Measurements from ENCODE around the gene TBC1D25. TPM values are rescaled to one million over a fixed set of nuclear protein-coding genes. Genes with fewer than 3 reads are reported as not detected.

TBC1D25 gene
- total RNA-seq, 1 experiment from 2014 or later, result 7.5 TPM

DNA sequence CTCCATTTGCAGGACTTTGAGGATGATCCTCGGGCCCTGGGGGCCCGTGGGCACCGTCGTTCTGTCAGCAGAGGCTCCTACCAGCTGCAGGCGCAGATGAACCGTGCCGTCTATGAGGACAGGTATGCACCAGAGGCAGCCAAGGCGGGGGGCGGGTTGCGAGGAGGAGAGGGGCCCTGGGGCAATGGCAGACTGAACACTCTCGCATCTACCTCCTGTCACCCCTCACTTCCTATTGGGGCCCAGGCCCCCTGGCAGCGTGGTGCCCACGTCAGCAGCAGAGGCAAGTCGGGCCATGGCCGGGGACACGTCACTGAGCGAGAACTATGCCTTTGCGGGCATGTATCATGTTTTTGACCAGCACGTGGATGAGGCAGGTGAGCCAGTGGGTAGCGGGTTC is 59.8 kb downstream of the TBC1D25 start:
- Mint-ChIP-seq H3K27me3 (ENCODE audit: low read depth) (no peaks in the 10 kb centered on the region), H3K27ac (no peak overlapping the region), H3K9me3 (no peaks in the 10 kb centered on the region), H3K4me3 (no peak overlapping the region), H3K36me3 (no peaks in the 10 kb centered on the region; the same call in 1 of the 2 replicates), H3K4me1 (peaks cover 5% of the 10 kb centered on the region)
- ATAC-seq (no peak), DNase-seq (ENCODE audit: low spot score) (no peak)
- ChIA-PET CTCF (no interaction called here), POLR2A (no interaction called here)
- TF ChIP-seq USF1 (CRISPR knock-in tag; IDR thresholded peaks at IDR 0.05) (no peak), ZNF512 (CRISPR knock-in tag; IDR thresholded peaks at IDR 0.05; ENCODE audit: borderline replicate concordance) (no peak), CDX4 (CRISPR knock-in tag; IDR thresholded peaks at IDR 0.05; ENCODE audit: borderline replicate concordance) (no peak), GTF2I (CRISPR knock-in tag; conservative IDR thresholded peaks at IDR 0.05) (no peak)
- TF ChIP-seq, protein P1, sequence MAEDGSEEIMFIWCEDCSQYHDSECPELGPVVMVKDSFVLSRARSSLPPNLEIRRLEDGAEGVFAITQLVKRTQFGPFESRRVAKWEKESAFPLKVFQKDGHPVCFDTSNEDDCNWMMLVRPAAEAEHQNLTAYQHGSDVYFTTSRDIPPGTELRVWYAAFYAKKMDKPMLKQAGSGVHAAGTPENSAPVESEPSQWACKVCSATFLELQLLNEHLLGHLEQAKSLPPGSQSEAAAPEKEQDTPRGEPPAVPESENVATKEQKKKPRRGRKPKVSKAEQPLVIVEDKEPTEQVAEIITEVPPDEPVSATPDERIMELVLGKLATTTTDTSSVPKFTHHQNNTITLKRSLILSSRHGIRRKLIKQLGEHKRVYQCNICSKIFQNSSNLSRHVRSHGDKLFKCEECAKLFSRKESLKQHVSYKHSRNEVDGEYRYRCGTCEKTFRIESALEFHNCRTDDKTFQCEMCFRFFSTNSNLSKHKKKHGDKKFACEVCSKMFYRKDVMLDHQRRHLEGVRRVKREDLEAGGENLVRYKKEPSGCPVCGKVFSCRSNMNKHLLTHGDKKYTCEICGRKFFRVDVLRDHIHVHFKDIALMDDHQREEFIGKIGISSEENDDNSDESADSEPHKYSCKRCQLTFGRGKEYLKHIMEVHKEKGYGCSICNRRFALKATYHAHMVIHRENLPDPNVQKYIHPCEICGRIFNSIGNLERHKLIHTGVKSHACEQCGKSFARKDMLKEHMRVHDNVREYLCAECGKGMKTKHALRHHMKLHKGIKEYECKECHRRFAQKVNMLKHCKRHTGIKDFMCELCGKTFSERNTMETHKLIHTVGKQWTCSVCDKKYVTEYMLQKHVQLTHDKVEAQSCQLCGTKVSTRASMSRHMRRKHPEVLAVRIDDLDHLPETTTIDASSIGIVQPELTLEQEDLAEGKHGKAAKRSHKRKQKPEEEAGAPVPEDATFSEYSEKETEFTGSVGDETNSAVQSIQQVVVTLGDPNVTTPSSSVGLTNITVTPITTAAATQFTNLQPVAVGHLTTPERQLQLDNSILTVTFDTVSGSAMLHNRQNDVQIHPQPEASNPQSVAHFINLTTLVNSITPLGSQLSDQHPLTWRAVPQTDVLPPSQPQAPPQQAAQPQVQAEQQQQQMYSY (CRISPR knock-in tag; IDR thresholded peaks at IDR 0.05), result no peak

GRCh38 chrX:48600226-48600625 is 60.7 kb downstream of the TBC1D25 start:
- POLR2A ChIA-PET, result no interaction called here
- H3K27me3 Mint-ChIP-seq (ENCODE audit: low read depth), result no peaks in the 10 kb centered on the region
- CTCF ChIA-PET, result no interaction called here
- peaks cover 5% of the 10 kb centered on the region for H3K4me1 Mint-ChIP-seq
- TF ChIP-seq TP53 (CRISPR knock-in tag; IDR thresholded peaks at IDR 0.05) (no peak), EMX1 (CRISPR knock-in tag; IDR thresholded peaks at IDR 0.05) (no peak), SOX15 (CRISPR knock-in tag; IDR thresholded peaks at IDR 0.05) (no peak), TEAD1 (CRISPR knock-in tag; IDR thresholded peaks at IDR 0.05) (no peak), IRF1 (CRISPR knock-in tag; IDR thresholded peaks at IDR 0.05) (no peak)
- TF ChIP-seq, protein P2, sequence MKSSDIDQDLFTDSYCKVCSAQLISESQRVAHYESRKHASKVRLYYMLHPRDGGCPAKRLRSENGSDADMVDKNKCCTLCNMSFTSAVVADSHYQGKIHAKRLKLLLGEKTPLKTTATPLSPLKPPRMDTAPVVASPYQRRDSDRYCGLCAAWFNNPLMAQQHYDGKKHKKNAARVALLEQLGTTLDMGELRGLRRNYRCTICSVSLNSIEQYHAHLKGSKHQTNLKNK (CRISPR knock-in tag; IDR thresholded peaks at IDR 0.05), result no peak
- DNase-seq (ENCODE audit: low spot score) (no peak), ATAC-seq (no peak)
- H3K36me3 Mint-ChIP-seq, result peaks cover 2% of the 10 kb centered on the region; the same call in 1 of the 2 replicates
- no peak overlapping the region for H3K27ac Mint-ChIP-seq
- no peaks in the 10 kb centered on the region for H3K9me3 Mint-ChIP-seq
- H3K4me3 Mint-ChIP-seq, result no peak overlapping the region

DNA sequence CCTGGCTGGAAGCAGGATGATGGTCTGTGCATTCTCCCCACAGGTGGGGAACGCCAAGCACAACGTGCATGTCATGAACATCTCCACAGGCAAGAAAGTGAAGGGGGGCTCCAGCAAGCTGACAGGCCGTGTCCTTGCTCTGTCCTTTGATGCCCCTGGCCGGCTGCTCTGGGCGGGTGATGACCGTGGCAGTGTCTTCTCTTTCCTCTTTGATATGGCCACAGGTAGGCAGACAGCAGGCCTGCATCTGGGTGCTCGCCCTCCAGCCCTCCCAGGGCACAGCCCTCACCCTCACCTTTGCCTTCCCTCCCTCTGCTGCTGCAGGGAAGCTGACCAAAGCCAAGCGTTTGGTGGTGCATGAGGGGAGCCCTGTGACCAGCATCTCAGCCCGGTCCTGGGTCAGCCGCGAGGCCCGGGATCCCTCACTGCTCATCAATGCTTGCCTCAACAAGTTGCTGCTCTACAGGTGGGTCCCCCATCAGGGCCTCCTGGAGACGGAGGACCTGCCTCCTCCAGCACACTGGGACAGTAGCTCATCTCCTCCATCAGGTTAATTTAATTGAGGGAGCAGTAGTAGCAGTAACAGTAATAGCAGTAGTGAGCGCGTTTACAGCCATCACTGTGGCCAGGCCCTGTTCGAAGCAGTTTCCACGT is 62.4 kb downstream of the TBC1D25 start:
- H3K4me3 Mint-ChIP-seq, result no peak overlapping the region
- peaks cover 2% of the 10 kb centered on the region; the same call in 1 of the 2 replicates for H3K36me3 Mint-ChIP-seq
- ChIA-PET POLR2A (interaction anchor here (0.5 kb wide), 1 partner anchor 44 kb away, joined by 3 read pairs; no protein-coding TSS in a partner anchor), CTCF (no interaction called here)
- no peaks in the 10 kb centered on the region for H3K9me3 Mint-ChIP-seq
- no peak overlapping the region for H3K27ac Mint-ChIP-seq
- ATAC-seq (no peak), DNase-seq (ENCODE audit: low spot score) (no peak)
- no peaks in the 10 kb centered on the region for H3K27me3 Mint-ChIP-seq (ENCODE audit: low read depth)
- H3K4me1 Mint-ChIP-seq, result peaks cover 13% of the 10 kb centered on the region
- TF ChIP-seq OVOL2 (CRISPR knock-in tag; IDR thresholded peaks at IDR 0.05; ENCODE audit: borderline replicate concordance) (no peak), GTF2I (CRISPR knock-in tag; conservative IDR thresholded peaks at IDR 0.05) (no peak), SMAD3 (CRISPR knock-in tag; IDR thresholded peaks at IDR 0.05; ENCODE audit: borderline replicate concordance) (no peak), JAZF1 (CRISPR knock-in tag; IDR thresholded peaks at IDR 0.05) (no peak), CDX4 (CRISPR knock-in tag; IDR thresholded peaks at IDR 0.05; ENCODE audit: borderline replicate concordance) (no peak), ZNF317 (CRISPR knock-in tag; IDR thresholded peaks at IDR 0.05; ENCODE audit: borderline replicate concordance, low read depth) (no peak)
- TF ChIP-seq, protein P3, sequence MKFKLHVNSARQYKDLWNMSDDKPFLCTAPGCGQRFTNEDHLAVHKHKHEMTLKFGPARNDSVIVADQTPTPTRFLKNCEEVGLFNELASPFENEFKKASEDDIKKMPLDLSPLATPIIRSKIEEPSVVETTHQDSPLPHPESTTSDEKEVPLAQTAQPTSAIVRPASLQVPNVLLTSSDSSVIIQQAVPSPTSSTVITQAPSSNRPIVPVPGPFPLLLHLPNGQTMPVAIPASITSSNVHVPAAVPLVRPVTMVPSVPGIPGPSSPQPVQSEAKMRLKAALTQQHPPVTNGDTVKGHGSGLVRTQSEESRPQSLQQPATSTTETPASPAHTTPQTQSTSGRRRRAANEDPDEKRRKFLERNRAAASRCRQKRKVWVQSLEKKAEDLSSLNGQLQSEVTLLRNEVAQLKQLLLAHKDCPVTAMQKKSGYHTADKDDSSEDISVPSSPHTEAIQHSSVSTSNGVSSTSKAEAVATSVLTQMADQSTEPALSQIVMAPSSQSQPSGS (CRISPR knock-in tag; IDR thresholded peaks at IDR 0.05; ENCODE audit: borderline replicate concordance, low read depth), result no peak
- TF ChIP-seq, protein P1 (CRISPR knock-in tag; IDR thresholded peaks at IDR 0.05), result no peak

Data from WTC11 (cell line).